HL-60 (cell line): ENCODE measurements around the gene HPCAL1.

Source experiments
- CTCF ChIP-seq: IDR thresholded peaks from one replicate; pipeline ENCODE4 v1.5.1; 2011; ENCODE audit warnings: low read length, control low read depth, inconsistent platforms; ENCODE audit not compliant: insufficient read depth
- POLR2AphosphoS5 ChIP-seq: IDR thresholded peaks from 2 replicates; pipeline ENCODE4 v1.6.1; 2012; ENCODE audit warnings: low read depth

GRCh38 chr2:10412380-10412779 is 109.7 kb downstream of the HPCAL1 start:
- no peak for TF ChIP-seq POLR2AphosphoS5
- no peak for TF ChIP-seq CTCF
